Stimulated activated CD8-positive, alpha-beta memory T cell treated with anti-CD3 and anti-CD28 coated beads, Interleukin-7, amount 100 ng/mL, for 4 hours (primary cell): Measurements from ENCODE around the gene SLC25A19.
"Not testable (repeated sequence)": the region's sequence is repeated elsewhere in the genome, so short reads cannot be mapped to it uniquely, and the experiment has no call there.

Experiments
- DNase-seq, 2 donors: peaks; one replicate each; pipeline ENCODE4 v3.0.0-alpha.2; 2020; ENCODE audit warnings: low read depth in 2 of 2

Gene SLC25A19

GRCh38 chr17:75301502-75302206 is 12.4 kb upstream of the SLC25A19 start:
- DNase-seq = no peak

- DNase-seq = no peak
Observed at GRCh38 chr17:75301049-75301448, 11.8 kb upstream of the SLC25A19 start.

DNA sequence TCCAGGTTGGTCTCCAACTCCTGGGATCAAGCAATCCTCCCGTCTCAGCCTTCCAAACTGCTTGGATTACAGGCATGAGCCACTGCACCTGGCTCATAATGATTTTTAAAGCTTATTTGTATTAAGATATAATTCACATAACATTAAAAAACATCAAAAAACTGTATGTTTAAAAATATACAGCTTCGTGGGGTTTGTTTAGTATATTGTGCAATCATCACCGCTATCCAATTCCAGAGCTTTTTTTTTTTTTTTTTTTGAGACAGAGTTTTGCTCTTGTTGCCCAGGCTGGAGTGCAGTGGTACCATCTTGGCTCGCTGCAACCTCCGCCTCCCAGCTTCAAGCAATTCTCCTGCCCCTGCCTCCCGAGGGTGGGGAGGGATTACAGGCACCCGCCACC is 11.0 kb upstream of the SLC25A19 start:
- DNase-seq = no peak

- DNase-seq = no peak
Observed at GRCh38 chr17:75295201-75296158, 6.2 kb upstream of the SLC25A19 start.

DNA sequence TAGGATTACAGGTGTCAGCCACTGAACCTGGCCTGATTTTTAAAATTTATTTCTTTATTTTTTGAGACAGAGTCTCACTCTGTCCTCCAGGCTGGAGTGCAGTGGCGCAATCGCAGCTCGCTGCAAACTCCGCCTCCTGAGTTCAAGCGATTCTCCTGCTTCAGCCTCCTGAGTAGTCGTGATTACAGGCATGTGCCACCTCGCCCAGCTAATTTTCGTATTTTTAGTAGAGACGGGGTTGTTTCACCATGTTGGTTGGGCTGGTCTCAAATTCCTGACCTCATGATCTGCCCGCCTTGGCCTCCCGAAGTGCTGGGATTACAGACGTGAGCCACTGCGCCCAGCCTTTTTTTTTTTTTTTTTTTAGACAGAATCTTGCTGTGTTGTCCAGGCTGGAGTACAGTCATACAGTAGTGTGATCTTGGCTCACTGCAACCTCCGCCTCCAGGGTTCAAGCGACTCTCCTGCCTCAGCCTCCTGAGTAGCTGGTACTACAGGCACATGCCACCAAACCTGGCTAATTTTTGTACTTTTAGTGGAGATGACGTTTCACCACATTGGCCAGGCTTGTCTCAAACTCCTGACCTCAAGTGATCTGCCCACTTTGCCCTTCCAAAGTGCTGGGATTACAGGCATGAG is 3.7 kb upstream of the SLC25A19 start:
- not testable (repeated sequence) for DNase-seq

GRCh38 chr17:75289832-75290337 is 652 bp upstream of the SLC25A19 start:
- DNase-seq = peak; percentile 56 to 62

- peak; percentile 12 to 24 for DNase-seq
Observed at GRCh38 chr17:75288770-75289114, 491 bp downstream of the SLC25A19 start.

- DNase-seq = no peak
Observed at GRCh38 chr17:75288359-75288758, 874 bp downstream of the SLC25A19 start.

- DNase-seq = no peak
Observed at GRCh38 chr17:75287221-75287620, 2.0 kb downstream of the SLC25A19 start.

GRCh38 chr17:75285123-75285522 is 4.1 kb downstream of the SLC25A19 start:
- no peak for DNase-seq

GRCh38 chr17:75280189-75280588 is 9.0 kb downstream of the SLC25A19 start:
- DNase-seq = not testable (repeated sequence)

- DNase-seq = no peak
Observed at GRCh38 chr17:75277664-75278071, 11.6 kb downstream of the SLC25A19 start.

DNA sequence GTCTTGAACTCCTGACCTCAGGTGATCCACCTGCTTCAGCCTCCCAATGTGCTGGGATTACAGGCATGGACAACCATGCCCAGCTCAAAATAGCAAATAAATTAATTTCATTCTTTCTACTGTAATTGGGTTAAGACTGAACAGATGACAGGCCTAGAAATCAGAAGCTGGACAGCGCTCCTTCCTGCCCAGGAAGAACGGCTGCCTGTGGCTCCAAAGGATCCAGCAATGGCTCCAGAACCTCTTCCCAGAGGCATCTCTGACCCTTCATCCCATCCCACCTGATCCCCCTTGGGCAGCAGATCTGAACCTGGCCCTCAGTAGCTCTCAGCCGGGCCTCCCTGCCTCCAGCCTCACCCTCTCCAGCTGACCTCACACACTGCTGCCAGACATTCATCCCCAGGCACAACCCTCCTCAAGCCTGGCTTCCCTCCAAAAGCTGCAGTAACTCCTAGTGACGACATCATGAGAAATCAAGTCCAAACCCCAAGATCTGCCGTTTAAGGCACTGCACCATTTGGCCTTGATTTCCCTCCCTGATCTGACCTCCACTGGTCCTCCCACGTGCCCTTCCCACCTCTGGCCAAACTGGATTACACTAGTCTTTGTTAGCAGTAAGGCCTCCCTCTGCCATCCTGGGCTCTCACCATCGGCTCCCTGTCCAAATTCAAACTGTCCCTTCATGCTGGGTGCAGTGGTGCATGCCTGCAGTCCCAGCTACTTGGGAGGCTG is 15.1 kb downstream of the SLC25A19 start:
- DNase-seq = no peak

DNA sequence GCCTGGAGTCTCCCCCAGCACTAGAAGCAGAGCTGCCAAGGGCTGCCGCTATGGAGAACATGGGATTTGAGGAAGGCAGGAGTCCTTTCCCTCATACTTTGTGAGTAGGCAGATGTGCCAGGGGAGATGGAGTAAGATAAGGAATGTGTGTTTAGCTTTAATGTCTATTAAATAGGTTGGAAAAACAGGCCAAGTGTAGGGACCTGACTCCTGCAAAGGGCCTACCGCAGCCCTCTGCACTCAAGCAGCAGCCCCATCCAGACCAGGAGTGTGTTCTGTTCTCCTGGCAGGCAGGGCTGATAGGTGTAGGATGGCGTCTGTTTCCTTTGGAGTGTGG is 16.4 kb downstream of the SLC25A19 start:
- DNase-seq = no peak

DNA sequence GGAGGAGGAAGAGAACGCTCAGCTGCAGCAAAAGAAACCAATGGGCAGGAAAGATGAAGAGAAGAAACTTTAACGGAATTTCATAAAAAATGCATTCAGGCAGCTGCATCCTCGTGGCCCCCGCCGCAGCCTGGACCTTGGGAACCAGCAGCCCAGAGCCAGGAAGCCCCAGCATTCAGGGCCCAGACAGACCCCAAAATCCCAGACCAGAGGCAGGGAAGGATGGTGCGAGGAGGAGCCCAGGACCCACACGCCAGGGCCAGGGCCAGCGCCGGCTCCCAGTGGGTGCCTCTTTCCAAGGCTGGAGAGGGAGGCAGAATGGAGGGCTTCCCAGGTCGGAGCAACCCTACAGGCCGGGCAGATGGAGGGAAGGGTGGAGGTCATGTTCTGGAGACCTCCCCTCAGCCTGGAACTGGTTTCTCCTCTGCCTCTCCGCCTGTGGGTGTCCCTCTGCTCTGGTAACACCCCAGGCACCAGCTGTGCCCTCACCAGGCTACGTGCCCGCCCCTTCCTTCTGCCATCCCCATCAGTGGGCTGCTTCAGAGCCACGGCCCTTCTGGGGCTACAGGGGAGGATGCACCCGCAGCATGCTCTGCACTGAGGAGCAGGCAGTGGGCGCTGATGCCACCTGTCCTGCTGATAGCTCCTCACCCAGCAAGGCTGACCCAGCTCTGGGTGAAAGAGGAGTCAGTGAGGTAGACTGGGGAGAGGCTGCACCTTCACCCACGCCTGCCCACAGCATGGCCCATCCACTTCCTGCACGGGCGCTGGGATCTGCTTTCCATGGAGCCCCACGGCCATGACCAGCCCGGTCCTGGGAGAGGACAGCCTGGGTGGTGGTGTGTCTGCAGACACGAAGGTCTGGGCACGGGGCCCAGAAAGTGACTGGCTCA is 17.0 kb downstream of the SLC25A19 start:
- no peak for DNase-seq

DNA sequence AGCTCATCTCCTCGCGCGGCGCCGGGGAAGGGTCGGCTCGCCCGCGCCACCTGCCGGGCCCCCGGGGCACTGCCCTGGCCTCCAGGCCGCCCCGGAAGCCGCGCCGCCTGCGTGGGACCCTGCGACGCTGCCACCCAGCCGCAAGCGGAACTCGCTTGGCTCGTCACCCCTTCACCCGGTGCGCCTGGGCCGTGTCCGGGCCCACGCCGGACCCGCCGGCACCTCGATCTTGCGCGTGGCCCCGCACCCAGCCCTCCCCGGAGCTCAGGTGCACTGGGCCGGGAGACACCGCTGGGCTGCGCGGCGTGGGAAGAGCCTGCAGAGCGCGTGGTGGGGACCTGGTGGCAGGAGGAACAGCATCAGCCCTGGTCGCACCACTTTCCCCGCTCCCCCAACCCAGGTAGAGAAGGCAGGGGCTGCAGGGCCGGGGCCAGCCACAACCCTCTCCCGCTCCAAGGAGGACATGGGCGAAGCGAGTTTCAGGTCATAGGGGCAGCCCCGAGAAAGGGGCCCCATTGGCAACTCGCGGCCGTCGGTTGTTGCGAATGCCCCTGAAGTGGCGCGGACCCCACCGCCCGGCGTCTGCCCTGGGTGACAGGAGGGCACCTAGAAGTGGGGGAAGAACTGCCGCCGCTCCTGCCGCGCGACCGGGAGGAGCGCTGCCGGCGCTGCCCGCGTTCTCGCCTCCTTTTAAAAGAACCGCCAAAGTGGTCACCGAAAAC is 17.8 kb downstream of the SLC25A19 start:
- DNase-seq = peak; percentile 66 to 85

DNA sequence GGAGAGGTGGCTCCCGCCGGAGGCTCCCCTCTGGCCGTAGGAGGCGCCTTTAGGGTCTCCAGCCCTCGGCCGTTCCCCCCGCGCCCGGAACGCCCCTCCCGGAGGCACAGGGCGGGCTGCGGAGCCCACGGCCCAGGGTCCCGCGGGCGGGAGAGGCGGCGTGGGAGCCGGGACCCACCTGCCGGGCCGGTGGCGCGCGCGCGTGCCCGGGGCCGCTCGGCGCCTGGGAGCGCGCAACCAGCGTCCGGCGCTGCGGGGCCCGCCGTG is 18.3 kb downstream of the SLC25A19 start, which contains the start of gene MIF4GD:
Gene MIF4GD, minus strand, starts transcription at position 266 of the 267 bp plus-strand sequence. CDS start 1,036 bp downstream, outside the sequence.
- DNase-seq = no peak

DNA sequence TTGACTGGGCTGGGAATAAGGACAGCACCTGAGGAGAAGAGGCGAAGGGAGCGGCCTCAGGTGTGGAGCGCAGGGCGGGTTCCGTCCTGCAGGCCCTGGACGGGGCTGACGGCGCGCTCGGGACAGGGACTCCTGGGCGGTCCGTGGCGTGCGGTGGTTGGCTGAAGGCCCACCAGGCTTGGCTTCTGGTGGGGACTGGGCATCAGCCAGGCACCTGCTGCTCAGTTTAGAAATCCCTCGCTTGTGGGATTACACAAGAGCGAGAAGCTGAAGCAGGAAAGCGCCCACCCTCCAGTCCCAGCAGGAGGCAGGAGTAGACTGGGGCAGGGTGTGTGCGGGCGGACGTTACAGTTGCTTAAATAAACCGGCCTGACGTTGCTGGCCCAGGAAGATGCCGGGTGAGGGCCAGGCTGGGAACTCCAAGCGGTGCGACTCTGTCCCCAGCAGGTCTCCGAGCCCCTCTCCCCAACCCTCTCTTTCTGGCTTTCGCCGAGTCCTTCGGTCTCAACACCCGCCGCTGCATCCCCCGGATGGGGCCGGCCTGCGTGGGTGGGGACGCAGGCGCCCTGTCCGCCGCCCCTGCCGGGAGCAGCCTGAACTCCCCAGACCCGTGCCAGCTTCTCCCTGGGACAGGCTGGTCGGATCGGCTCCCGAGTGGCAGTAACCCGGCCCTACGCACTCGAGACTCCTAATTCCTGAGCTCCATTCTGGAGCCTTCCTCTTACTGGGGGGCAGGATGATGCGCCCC is 18.8 kb downstream of the SLC25A19 start:
- DNase-seq = peak; percentile 12 to 42

DNA sequence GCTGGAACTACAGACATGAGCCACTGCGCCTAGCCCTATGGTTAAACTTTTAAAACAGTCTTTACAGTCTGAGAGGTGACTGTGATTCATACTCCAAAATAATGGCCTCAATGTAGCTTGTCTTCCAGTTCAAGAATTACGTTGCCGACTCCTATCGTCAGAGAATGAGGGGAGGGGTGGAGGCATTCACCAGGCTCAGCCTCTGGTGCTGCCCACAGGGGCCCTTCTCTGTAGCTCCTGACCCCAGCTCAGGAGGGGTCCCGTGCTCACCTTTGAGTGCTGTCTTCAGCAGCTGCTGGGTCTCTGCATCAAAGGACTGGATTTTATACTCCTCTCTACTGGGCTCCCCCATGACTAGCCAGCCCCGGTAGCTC is 19.4 kb downstream of the SLC25A19 start:
- no peak for DNase-seq
